Activated CD4-positive, alpha-beta T cell treated with anti-CD3 and anti-CD28 coated beads, Interleukin-2, Interleukin-6, amounts not matched to agents 100 ng/mL and 50 ng/mL, durations not matched to agents 16 hours and 8 hours (primary cell): ENCODE results near the gene SLIT1.

Experiments
- DNase-seq: peaks from one replicate; pipeline ENCODE4 v3.0.0-alpha.2; 2020

The SLIT1 gene

DNA sequence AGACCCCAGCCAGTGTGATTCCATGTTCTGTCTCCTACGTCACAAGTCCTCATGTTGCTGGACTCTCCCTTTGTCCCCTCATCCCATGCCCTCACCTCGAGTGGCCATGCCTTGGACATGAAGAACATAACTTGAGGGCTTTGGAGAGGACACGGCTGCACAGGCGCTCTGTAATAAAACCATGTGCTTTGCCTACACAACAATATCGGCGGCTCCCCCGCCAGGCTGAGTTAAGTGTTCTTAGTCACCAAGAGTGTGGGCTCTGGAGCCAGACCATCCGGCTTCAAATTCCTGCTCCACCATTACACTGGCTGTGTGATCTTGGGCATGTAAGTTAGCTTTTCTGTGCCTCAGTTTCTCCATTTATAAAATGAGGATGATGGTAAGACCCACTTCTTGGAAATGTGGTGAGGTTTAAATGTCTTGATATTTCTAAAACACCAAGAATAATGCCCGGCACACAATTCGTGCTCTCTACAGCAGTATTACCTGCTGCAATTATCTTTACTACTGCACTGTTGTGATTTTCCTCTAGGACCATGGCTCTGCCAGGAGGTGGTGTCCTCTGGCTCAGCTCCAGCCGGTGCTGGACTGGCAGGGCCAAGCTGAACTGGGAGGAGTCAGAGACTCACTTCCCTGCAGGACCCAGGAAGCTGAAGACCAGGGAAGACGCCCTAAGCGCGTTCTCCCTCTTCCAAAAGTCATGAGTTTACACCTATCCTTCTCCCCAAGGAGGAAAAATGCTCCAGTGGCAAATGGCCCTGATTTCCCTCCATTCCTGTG lies 15.7 kb downstream of the SLIT1 start:
- DNase-seq: no peak

DNA sequence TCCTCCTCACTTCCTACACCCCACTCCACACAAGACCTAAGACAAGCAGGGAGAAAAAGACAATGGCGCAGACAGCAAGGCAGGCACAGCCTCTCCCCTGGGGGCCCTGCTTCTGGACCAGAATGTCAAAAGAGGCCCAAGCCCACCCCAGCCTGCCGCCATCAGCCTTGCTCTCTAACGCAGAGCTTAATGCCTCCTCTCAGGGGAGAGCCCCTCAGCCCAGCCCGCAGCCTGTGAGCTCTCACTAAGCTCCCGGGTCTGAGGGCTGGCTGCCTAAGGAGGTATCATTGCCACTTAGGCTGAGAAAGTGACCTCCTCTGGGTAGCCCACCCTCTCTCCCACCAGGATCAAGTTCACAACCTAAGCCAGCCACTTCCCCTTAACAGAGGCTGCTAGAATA lies 16.7 kb downstream of the SLIT1 start:
- no peak for DNase-seq

DNA sequence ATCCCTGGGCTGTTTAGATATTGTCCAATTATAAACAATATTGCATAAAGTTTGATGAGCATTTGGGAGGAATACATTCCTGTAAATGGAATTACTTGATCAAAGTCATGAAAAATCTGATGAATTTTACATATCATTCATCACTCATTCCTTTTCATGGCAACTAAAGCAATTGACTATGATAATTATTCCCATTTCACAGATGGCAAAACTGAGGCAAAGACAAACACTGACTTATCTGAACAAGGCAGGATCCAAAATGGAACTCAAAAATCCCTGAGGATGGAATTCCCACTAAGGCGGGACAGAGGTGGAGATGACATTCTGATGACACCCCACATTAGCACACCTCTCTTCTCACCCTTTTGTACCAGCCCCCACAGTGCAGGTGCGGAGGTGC lies 17.1 kb downstream of the SLIT1 start:
- DNase-seq: no peak

DNA sequence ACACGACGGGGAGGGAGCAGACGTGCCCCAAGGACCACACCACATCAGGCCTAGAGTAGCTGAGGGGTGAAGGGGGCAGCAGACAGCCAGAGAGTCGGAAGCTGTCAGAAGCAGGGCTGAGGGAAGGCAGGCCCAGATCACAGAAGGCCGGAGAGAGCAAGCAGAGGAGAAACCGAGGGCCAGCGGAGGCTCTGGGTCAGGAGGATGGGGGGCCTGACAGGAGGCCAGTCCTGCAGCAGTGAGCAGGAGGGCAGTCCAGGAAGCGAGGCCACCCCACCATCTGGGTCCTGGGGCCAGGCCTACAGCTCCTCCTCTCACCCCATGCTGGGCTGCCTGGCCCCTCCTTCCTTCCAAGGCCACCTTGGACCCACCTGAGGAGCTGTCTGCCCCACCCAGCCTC lies 20.3 kb downstream of the SLIT1 start:
- no peak for DNase-seq

DNA sequence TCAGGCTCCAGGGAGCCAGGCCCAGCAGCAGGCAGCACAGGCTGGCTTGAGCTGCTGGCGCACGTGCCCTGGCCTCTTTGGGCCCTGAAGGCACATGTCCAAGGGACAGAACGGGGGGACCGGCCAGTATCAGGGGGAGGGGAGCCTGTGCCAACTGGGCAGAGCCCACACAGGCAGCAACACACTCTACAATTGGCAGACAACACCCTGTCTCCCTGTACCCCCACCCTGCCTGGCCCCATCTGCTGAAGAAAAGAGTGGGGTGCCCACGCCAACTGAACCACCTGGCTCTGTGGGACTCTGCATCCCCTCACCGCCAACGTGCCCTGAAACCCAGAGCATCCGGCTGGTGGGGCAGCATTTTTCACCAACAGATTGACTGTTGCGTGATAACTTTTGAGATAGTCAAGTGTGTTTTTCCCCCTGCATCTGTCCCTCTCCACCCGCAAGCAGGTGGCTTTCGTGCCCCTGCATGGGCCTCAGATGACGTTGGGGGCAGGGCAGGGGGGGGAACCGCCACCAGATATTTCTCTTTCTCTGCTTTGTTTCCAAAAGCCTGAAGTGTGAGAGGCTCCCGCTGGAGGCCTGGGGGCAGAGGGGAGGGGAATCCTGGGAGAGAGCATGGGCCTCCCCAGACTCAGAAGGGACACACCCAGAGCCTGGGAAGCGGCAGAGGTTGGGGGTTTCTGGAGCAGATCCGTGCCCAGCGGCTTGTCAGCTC lies 21.8 kb downstream of the SLIT1 start:
- no peak for DNase-seq

DNA sequence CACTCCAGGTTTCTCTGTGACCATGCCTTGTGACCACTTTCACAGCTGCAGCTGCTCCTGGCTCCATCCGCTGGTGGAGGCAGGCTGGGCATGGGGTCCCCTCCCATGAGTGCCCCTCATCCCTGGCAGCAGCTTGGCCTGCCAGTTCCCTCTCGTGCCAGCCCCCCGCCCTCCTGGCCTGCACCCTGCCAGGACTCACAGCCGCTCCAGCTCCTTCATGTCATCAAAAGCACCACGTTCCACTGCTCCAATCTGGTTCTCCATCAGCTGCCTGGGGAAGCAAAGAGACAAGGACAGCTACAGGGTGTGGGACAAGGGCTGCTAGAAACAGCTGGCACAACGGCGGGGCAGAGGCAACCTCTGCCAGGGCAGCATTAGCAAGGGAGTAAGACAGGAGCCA lies 22.6 kb downstream of the SLIT1 start:
- DNase-seq: no peak

DNA sequence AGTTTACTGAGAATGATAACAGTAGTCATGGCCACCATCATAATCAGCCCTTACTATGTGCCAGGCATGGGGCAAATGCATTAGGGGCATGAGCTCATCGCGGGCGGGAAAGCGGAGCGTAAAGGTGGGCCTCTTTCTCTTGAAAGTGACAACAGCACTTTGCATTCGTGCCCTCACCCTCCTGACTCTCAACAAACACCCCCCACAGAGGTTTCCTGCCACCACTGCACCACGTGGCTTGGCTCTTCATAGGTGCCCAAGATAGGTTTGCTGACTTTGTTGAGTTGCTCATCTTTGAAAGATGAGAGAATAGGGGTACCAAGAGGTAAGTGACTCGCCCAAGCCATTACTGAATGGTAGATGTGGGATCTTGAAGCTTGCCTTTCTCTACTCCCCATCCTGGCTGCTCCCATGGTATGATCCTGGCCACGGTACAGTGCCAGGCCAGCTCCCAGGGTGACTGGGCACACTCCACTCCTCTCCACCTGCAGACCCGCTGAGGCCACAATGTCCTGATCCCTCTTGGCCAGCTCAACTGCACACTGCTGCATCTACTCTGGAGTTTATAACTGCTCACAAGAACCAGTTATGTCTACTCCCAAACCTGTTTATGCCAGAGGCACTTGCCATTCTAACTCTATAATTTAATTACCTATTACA lies 26.0 kb downstream of the SLIT1 start:
- DNase-seq: no peak

DNA sequence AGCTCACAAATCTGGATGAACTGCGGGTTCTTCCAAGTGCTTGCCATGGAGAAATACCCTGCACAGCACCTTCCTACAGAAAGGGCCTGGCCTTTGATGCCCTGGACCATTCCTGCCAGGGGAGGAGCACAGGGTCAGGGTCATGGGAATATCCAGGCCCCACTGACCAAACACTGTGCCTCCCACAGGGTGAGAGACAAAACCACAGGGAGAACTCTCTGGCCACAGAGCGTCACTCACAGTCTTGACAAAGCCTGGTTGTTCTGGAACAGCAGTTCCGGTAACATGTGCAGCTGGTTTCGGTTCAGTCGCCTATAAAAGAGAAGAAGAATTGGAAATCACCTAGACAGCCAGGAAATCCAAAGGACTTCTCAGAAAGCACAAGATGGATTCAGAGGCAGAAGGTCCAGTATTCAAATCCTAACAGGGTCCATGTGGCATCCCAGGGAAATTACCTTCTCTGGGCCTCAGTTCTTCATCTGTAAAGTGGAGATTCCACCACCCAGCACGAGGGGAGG lies 28.1 kb downstream of the SLIT1 start:
- no peak for DNase-seq

DNA sequence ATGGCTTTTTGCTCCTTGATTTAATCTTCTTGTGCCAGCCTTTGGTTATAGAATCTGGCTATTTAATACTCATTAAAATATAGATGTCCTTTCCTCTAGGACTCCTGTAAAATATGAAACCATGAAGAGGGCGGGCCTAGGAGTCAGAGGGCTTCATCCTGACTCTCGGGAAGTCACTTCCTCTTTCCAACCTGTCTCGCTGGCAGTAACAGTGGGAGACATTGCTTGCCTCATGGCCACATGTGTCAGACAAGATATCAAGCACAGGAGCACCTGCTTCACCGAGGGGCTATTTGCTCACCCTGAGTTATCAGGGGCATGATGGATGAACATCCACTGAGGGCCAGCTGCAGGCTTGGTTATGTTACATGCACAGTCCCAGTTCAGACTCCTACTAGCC lies 31.0 kb downstream of the SLIT1 start:
- DNase-seq: no peak

DNA sequence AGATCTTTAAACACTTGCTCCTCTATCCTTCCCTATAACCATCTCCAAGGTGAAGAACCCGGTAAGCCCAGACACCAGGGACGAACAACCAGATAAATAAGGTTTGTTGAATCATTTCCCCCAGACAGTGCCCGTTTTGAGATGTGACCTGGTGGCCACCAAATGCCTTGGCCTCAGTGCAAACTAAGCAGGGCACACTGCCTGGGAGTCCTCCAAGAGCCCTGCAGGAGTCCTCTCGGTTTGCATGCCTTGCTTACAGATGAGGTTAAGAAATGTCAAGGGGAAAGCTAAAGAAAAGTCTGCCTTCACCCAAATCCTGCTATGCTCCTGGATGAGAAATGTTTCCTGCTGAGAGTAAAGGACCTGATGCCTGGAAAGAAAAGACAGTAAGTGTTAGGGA lies 31.6 kb downstream of the SLIT1 start:
- DNase-seq: no peak

DNA sequence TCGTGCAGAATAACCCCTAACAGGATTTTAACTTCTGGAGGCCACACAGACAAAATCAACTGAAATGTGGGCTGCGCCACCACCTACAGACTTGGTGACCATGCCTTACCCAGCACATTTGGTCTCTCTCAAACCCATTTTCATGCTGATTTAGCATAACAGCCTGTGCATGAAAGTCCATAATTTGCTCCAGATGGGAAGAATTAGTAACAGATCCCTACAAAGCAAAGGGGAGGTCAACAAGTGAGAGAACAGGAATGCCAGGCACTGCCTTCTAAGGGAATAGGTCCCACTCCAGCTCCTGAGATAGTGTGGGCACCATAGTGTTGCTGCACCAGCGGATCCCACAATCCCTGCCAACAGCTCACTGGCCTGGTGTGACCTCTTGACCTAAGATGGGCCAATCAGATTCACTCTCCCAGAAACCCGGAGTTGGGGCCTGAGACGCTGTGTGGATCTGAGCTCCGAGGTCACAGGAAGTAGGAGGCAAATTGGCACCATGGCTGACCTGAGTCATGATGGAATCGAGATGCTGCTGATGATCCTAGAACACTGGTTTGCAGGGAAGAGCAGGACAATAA lies 32.4 kb downstream of the SLIT1 start:
- DNase-seq: no peak

DNA sequence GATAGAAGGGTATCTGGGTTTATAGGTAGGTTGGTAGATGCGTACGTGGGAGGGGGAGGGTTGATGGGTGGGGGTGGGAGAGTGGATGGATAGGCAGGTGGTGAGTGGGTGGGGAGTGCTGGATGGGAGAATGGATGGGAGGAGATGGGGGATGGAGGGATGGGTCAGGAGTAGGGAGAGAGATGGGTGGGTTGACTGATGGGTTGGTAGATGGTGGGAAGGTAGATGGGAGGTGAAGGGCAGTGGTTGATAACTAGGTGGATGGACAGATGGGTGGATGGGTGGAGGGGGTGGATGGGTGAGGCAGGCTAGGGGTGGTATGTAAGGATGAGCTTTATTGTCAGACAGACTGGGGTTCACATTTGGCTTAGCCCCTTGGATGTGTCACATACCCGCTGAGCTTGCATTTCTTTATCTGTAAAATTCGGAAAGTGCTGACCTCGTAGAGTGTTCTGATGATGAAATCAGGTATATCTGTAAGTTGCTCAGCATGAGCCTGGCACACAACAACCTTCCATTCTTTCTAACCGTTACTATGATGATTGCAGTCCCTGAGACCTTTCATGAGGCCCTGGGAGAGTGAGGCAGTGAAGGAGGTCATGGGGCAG lies 34.3 kb downstream of the SLIT1 start:
- no peak for DNase-seq

DNA sequence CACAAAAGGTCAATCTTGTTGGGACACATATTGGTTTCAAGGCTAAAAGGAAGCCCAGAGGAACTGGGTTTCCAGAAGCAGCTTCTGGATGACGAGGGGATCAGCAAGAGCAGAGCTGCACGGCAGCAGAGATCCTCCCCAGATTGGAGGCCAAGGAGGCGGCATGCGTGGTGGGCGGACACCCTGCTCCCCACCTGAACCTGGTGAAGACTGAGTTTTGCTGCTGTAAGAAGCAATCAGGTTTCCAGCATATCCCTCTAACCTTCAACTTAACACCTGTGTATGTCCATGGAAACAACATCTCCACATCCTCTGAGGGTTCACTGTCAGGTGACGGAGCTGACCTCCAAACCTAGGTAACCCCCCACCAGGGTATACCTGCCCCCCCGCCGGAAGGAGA lies 35.1 kb downstream of the SLIT1 start:
- DNase-seq: no peak

DNA sequence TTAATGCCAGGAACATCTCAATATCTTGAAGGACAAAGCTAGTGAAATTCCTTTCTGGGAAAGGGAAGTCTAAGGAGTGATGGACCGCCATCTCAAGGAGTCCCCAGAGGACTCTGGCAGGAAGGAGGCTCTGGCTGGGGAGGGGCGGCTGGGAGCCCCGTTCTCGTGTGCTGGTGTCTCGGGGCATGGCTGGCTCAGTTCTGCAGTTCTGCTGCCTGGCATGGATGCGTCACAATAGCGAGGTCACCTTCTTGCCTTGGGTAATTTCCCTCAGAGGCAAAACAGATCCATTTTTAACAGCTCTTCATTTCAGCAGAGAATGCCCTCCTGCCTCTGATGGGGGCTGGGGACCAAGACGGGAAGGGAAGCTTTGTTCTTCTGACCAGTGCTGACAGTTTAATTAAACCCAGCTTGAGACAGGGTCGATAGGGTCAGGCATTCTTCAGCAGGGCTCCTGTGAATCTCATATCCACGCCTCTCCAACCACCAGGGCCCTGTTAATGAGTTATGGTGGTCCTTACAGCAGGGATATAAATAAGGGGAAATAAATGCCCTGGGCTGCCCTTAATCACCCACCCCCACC lies 35.7 kb downstream of the SLIT1 start:
- no peak for DNase-seq

DNA sequence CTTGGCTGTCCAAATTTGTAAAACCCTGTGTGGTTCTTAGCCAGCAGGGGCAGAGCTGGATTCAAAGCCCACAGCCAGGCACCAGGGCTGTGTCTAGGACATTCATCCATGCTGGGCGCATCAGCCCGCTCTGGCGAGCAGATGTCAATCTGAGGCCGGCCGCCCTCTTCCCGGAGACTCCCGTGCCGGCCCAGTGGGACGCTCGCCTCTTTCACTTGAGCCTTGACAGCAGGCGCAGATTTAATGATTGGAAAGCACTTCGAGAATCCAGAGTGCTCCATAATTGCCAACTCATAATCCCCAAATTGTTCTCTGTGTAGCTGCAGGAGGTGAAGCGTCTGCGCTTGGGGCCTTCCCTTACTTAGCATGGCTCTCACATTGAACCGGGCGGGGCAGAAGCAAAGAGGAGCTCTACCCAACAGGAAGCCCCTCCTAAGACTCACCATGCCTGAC lies 36.7 kb downstream of the SLIT1 start:
- no peak for DNase-seq

DNA sequence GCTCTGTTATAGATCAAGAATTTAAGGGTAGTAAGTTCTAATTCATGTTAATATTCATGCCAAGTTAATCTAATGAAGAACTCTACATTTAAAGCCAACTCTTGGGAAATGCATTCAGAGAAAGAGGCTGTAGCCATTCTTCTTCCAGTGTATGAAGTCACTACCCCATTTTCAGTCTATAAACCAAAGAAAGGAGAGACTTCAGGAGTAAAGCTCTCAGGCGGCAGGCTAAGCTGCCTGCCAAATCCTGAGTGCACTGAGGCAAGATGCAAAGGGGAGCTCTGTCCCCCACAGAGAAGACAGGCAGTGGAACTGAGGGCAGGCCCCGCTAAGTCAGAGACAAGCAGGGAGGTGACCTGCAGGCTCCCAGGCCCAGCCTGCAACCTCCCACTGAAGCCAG lies 41.5 kb downstream of the SLIT1 start:
- DNase-seq: no peak

DNA sequence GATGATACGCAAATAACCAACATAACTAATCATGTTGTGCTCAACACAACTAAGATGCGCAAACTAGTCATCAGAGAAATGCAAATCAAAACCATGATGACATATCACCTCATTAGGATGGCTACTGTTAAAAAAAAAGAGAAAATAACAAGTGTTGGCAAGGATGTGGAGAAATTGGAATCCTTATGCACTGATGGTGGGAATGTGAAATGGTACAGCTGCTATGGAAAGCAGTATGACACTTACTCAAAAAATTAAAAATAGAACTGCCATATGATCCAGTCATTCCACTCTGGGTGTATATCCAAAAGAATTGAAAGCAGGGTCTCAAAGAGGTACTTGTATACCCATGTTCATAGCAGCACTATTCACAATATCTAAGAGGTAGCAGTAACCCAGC lies 42.9 kb downstream of the SLIT1 start:
- no peak for DNase-seq

DNA sequence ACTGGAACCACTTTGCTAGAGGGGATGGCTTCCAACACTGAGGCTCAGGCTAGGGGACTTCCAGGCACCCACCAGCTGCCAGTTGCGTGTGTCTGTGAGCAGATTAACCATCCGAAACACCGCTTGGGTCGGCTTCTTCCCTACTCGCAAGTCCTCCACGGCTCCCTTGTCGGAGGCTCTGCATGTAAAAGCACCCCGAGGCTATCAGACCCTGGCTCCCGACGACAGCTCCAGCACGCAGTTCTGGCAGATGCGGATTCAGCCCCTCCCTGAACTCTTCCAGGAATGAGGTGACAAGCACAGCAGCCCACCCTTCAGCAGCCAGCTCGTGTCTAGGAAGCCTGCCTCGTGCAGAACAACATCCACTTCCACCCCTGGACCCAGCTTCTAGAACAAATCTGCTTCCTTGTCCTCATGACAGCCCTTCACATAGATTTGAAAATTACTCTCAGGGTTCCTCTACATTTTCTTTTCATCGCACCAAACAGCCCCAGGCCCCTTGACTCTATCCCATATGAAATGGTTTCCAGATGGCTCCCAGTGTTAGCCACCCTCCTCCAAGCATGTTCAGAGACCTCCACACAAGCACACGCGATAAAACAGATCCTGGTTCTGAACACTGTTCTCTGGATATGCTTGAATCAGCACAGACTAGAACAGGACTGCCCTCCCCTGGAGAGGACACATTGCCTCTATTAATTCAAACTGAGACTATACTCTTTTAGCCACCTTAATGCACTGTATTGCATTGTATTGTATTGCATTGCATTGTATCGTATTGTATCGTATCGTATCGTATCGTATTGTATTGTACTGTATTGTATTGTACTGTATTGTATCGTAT lies 44.6 kb downstream of the SLIT1 start:
- no peak for DNase-seq

DNA sequence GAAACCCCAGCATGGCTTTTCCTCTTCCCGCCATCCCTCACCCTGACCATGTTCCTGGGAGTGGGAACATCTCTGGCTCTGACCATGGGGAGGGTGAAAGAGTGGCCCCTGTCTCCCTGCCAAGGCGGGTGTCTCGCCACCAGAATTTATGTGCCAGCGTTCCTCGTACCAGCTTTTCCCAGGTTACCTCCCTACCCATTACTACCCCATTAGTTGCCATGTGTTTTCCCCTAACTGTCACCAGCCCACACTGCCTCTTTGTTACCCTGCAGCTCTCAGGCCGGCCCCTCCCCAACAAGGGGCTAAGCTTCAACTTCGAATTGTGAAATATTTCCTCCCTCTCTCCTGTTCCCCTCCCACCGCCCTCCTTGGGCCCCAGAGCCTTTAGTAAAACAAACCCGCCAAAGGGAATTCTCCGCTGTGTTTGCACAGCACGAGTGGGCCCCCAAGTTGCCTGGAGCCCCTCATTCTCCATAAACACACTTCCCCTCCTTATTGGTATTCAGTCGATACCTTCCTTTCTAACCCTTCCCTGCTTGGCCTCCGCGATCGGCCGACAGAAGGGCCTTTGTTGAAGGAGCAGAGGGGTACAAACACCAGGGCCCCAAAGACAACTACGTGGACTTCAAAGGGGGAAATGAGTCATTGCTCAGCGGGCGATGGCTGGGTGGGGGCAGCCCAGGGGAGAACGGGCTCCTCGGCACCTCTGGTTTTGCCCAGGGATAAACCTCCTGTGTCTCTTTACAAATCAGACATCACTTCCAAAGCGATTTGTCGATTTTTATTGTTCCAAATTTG lies 45.5 kb downstream of the SLIT1 start:
- no peak for DNase-seq

DNA sequence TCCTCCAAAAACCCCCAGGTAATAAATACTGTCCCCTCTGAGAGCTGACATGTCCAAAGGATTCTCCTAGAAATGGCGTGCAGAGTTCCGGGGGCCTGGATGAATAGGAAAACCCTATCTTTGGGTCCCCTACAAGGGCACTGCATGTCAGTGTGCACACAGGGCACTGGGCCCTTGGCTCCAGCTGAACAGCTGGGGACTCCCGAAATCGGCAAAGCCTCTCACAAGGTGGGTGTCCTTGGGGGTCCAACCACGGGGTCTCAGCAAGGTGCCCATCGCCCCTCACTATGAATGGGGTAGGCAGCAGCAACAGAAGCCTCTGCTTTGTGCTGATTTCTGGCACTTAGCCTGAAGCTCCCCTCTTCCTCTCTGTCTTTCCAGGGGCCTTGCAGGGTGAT lies 46.1 kb downstream of the SLIT1 start:
- DNase-seq: no peak

DNA sequence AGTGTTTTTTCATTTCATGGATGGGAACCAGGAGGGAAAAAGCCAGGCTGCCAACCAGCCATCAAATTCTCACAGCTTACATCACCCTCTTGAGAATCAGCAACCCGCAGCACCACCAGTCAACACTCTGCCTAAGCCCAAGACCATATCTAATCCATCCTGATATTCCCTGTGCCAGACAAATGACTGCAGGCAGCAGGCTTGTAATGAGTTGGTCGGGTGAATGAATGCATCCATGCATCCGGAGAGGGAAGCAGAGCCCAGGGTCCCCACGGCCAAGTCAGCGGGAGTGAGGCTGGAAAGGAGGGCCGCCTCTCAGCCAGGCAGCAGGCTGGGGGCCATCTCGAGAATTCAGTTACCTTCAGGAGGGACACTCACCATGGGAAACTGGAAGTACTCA lies 46.9 kb downstream of the SLIT1 start:
- no peak for DNase-seq
